Karpas-422 (cell line): ENCODE measurements around the gene UBB. TPM values are rescaled to one million over a fixed set of nuclear protein-coding genes. Genes with fewer than 3 reads are reported as not detected.
A peak's percentile ranks its signal among the peaks of the same experiment; 100 is the strongest.

Experiments
- DNase-seq: peaks from one replicate; pipeline ENCODE4 v3.0.0-alpha.2; 2015
- H2AFZ ChIP-seq: fragments of 200-600 bp; sonication (generic); 2 replicates; pipeline ENCODE4 v1.6.1; 2014; ENCODE audit warnings: antibody characterized with exemption, low read length, mixed read lengths
- H3K27ac ChIP-seq: fragments of 200-600 bp; sonication (generic); 2 replicates; pipeline ENCODE4 v1.5.1; 2014; ENCODE audit warnings: mild to moderate bottlenecking, low read length, moderate library complexity
- H3K27me3 ChIP-seq: fragments of 200-600 bp; sonication (generic); 2 replicates; pipeline ENCODE4 v1.6.1; 2014; ENCODE audit warnings: low read length, mixed read lengths
- H3K36me3 ChIP-seq: fragments of 200-600 bp; sonication (generic); 2 replicates; pipeline ENCODE4 v1.6.1; 2014; ENCODE audit warnings: low read length, mixed read lengths; ENCODE audit not compliant: insufficient read depth
- H3K4me1 ChIP-seq: fragments of 200-600 bp; sonication (generic); 2 replicates; pipeline ENCODE4 v1.6.1; 2014; ENCODE audit warnings: mild to moderate bottlenecking, low read length, mixed read lengths
- H3K4me2 ChIP-seq: fragments of 200-600 bp; sonication (generic); 2 replicates; pipeline ENCODE4 v1.6.1; 2014; ENCODE audit warnings: low read length, low read depth, mild to moderate bottlenecking; ENCODE audit not compliant: poor library complexity, severe bottlenecking
- H3K4me3 ChIP-seq: fragments of 200-600 bp; sonication (generic); 2 replicates; pipeline ENCODE4 v1.5.1; 2014; ENCODE audit warnings: mild to moderate bottlenecking, antibody characterized with exemption, low read length, mixed read lengths
- H3K79me2 ChIP-seq: fragments of 200-600 bp; sonication (generic); 2 replicates; pipeline ENCODE4 v1.6.1; 2014; ENCODE audit warnings: mild to moderate bottlenecking, low read length, mixed read lengths
- H3K9ac ChIP-seq: fragments of 200-600 bp; sonication (generic); 2 replicates; pipeline ENCODE4 v1.6.0; 2014; ENCODE audit warnings: low read length
- H3K9me2 ChIP-seq: fragments of 200-600 bp; sonication (generic), shearing (Covaris generic); replicated peaks from 2 replicates; pipeline ENCODE4 v1.6.0; 2014; ENCODE audit warnings: mild to moderate bottlenecking, low read length, moderate library complexity; ENCODE audit not compliant: insufficient read depth
- H3K9me3 ChIP-seq: fragments of 300-700, 200-600 bp; sonication (generic); 2 replicates; pipeline ENCODE4 v1.6.1; 2014; ENCODE audit warnings: low read length, mixed read lengths
- H4K20me1 ChIP-seq: fragments of 200-600 bp; sonication (generic); 2 replicates; pipeline ENCODE4 v1.6.1; 2014; ENCODE audit warnings: mild to moderate bottlenecking, antibody characterized with exemption, low read length, low read depth; ENCODE audit not compliant: insufficient read depth
- total RNA-seq: library from RNA; depleted of rRNA; stranded (reverse); fragments of >200 nt; shearing (Covaris generic); gene quantifications from 2 replicates; pipeline ENCODE4 v1.2.3, GENCODE V29; 2014; ENCODE audit warnings: low replicate concordance; rRNA removed

The UBB gene
- total RNA-seq, result 1,060 and 1,155 TPM in 2 replicates

DNA sequence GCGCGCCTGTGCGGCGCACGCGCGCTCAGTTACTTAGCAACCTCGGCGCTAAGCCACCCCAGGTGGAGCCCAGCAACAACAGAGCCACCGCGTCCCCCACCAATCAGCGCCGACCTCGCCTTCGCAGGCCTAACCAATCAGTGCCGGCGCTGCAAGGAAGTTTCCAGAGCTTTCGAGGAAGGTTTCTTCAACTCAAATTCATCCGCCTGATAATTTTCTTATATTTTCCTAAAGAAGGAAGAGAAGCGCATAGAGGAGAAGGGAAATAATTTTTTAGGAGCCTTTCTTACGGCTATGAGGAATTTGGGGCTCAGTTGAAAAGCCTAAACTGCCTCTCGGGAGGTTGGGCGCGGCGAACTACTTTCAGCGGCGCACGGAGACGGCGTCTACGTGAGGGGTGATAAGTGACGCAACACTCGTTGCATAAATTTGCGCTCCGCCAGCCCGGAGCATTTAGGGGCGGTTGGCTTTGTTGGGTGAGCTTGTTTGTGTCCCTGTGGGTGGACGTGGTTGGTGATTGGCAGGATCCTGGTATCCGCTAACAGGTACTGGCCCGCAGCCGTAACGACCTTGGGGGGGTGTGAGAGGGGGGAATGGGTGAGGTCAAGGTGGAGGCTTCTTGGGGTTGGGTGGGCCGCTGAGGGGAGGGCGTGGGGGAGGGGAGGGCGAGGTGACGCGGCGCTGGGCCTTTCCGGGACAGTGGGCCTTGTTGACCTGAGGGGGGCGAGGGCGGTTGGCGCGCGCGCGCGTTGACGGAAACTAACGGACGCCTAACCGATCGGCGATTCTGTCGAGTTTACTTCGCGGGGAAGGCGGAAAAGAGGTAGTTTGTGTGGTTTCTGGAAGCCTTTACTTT is at the start of gene UBB:
UBB (plus strand) TSS at position 452 of the 856 bp plus-strand sequence. CDS start 817 bp downstream, outside the sequence.
- peaks cover 8% of the 10 kb centered on the region for H3K4me1 ChIP-seq
- H3K4me3 ChIP-seq, result peak within 1 kb of the TSS; percentile 97
- no peaks in the 10 kb centered on the region for H3K27me3 ChIP-seq
- peaks cover 14% of the 10 kb centered on the region for H3K36me3 ChIP-seq
- H3K9ac ChIP-seq, result peak within 1 kb of the TSS; percentile 82
- H3K4me2 ChIP-seq, result peak within 1 kb of the TSS; percentile 99
- peak within 1 kb of the TSS; percentile 67 for H3K27ac ChIP-seq
- no peaks in the 10 kb centered on the region for H3K9me2 ChIP-seq
- H3K79me2 ChIP-seq, result peaks cover 7% of the 10 kb centered on the region
- DNase-seq, result peak; percentile 98
- no peaks in the 10 kb centered on the region for H3K9me3 ChIP-seq
- peak within 1 kb of the TSS; percentile 94; the same call in 1 of the 2 replicates for H2AFZ ChIP-seq
- H4K20me1 ChIP-seq, result peaks cover 31% of the 10 kb centered on the region

DNA sequence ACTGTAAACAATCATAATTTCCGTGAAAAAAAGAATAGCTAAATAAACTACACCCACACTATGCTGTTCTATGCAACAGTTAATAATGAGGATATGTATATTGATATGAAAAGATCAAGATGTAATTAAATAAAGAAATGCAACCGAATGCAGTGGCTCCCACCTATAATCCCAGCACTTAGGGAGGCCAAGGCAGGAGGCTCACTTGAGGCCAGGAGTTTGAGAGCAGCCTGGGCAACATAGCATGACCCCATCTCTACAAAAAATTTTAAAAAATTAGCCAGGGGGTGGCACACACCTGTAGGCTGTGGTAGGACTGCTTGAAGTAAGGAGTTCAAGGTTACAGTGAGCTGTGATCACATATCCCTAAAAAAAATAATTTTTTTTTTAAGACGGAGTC is 42.5 kb upstream of the UBB start:
- no peaks in the 10 kb centered on the region for H3K79me2 ChIP-seq
- no peak for DNase-seq
- H3K4me3 ChIP-seq, result no peak overlapping the region
- peaks cover 4% of the 10 kb centered on the region for H3K4me1 ChIP-seq
- H3K9me2 ChIP-seq, result no peaks in the 10 kb centered on the region
- H3K4me2 ChIP-seq, result no peak overlapping the region
- H4K20me1 ChIP-seq, result no peaks in the 10 kb centered on the region
- H2AFZ ChIP-seq, result no peak overlapping the region
- peaks cover 8% of the 10 kb centered on the region for H3K36me3 ChIP-seq
- no peak overlapping the region for H3K27ac ChIP-seq
- no peaks in the 10 kb centered on the region for H3K27me3 ChIP-seq
- no peak overlapping the region for H3K9ac ChIP-seq
- no peaks in the 10 kb centered on the region for H3K9me3 ChIP-seq

DNA sequence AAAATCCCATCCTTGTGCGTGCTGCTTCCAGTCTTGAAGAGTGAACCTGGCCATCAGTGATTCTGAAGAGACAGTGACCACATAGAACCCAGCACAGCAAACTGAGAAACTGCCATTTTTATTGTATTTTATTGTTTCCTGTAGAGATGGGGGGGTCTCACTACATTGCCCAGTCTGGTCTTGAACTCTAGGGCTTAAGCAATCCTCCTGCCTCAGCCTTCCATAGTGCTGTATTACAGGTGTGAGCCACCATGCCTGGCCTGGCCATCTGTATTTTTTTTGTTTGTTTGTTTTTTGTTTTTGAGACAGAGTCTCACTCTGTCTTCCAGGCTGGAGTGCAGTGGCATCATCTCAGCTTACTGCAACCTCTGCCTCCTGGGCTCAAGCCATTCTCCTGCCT is 41.5 kb upstream of the UBB start:
- peaks cover 11% of the 10 kb centered on the region for H3K36me3 ChIP-seq
- H3K4me2 ChIP-seq, result no peak overlapping the region
- no peak overlapping the region for H3K9ac ChIP-seq
- H3K27ac ChIP-seq, result no peak overlapping the region
- H4K20me1 ChIP-seq, result no peaks in the 10 kb centered on the region
- H2AFZ ChIP-seq, result no peak overlapping the region
- H3K27me3 ChIP-seq, result no peaks in the 10 kb centered on the region
- no peaks in the 10 kb centered on the region for H3K9me2 ChIP-seq
- no peaks in the 10 kb centered on the region for H3K4me1 ChIP-seq
- no peak for DNase-seq
- no peaks in the 10 kb centered on the region for H3K79me2 ChIP-seq
- no peaks in the 10 kb centered on the region for H3K9me3 ChIP-seq
- H3K4me3 ChIP-seq, result no peak overlapping the region

DNA sequence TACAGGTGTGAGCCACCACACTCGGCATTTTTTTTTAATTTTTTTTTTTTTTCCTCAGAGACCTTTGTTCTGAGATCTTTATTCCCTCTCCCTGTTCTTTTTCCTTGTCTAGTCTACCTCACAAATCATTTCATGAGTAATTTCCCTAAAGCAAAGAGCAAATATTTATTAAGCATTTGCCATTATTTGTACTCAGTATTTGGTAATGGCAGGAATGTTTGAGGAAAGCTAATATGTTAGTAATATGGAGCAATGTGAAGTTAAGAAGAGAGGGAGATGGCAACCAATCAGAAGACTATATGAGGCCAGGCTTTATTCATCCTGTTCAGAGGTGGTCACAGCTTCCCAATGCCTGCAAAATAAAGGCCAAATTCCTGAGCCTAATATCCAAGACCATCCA is 40.9 kb upstream of the UBB start:
- Histone ChIP-seq H3K4me2 (no peak overlapping the region), H3K4me1 (no peaks in the 10 kb centered on the region)
- no peak for DNase-seq

DNA sequence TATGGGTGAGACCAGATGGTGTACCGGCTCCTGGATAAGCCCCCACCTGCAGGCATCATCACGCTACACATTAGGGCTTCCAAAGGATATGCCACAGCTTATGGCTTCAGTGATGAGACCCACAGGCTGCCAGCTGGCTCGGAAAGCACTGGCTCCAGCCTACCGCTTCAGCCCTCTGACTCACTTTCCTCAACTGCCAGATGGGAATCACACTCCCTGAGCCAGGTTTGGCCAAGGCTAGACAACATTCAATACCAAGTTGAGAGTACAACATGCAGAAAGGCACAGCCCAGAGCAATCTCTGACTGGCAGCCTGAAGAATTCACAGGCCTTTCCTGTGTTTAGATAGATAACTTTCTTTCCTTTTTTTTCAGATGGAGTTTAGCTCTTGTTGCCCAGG is 37.9 kb upstream of the UBB start:
- Histone ChIP-seq H4K20me1 (no peaks in the 10 kb centered on the region), H3K4me1 (no peaks in the 10 kb centered on the region), H3K4me3 (no peak overlapping the region), H3K4me2 (no peak overlapping the region), H3K9me2 (no peaks in the 10 kb centered on the region), H3K27ac (no peak overlapping the region), H3K9ac (no peak overlapping the region), H3K79me2 (0 out of 2 replicates have a peak, but pooled peaks cover 6% of the 10 kb centered on the region), H3K27me3 (no peaks in the 10 kb centered on the region), H3K9me3 (no peaks in the 10 kb centered on the region), H3K36me3 (peaks cover 31% of the 10 kb centered on the region), H2AFZ (no peak overlapping the region)
- no peak for DNase-seq

More for the DNA sequence above, 40.9 kb upstream of the UBB start:
- H3K4me3 ChIP-seq, result no peak overlapping the region
- no peak overlapping the region for H3K27ac ChIP-seq
- H3K9me3 ChIP-seq, result no peaks in the 10 kb centered on the region
- H3K9me2 ChIP-seq, result no peaks in the 10 kb centered on the region
- no peak overlapping the region for H2AFZ ChIP-seq
- no peak overlapping the region for H3K9ac ChIP-seq
- H3K36me3 ChIP-seq, result peaks cover 11% of the 10 kb centered on the region
- H4K20me1 ChIP-seq, result no peaks in the 10 kb centered on the region
- H3K27me3 ChIP-seq, result no peaks in the 10 kb centered on the region
- H3K79me2 ChIP-seq, result no peaks in the 10 kb centered on the region

DNA sequence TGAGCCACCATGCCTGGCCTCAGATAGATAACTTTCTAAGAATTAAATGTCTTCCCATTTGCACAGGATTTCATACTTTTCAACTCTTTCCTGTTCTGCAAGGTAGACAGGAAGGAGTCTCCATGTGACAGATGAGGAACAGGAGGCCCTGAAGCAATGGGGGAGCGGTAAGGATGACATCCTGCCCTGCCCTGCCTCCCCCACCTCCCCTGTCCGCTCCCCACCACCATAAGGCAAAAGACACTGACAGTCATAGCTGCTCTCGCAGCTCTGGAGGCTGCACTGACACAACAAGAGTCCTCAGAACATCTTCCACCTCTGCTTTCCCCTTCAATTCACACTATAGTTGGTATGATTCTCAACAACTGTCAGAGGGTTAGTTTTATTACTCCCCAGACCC is 37.3 kb upstream of the UBB start:
- H3K9me3 ChIP-seq, result no peaks in the 10 kb centered on the region
- DNase-seq, result no peak
- no peaks in the 10 kb centered on the region for H3K4me1 ChIP-seq
- no peaks in the 10 kb centered on the region for H4K20me1 ChIP-seq
- peaks cover 34% of the 10 kb centered on the region for H3K36me3 ChIP-seq
- no peak overlapping the region for H3K27ac ChIP-seq
- no peak overlapping the region for H3K9ac ChIP-seq
- no peak overlapping the region for H3K4me3 ChIP-seq
- H3K79me2 ChIP-seq, result peaks cover 9% of the 10 kb centered on the region; the same call in 1 of the 2 replicates
- no peak overlapping the region for H2AFZ ChIP-seq
- no peak overlapping the region for H3K4me2 ChIP-seq
- no peaks in the 10 kb centered on the region for H3K27me3 ChIP-seq
- no peaks in the 10 kb centered on the region for H3K9me2 ChIP-seq

DNA sequence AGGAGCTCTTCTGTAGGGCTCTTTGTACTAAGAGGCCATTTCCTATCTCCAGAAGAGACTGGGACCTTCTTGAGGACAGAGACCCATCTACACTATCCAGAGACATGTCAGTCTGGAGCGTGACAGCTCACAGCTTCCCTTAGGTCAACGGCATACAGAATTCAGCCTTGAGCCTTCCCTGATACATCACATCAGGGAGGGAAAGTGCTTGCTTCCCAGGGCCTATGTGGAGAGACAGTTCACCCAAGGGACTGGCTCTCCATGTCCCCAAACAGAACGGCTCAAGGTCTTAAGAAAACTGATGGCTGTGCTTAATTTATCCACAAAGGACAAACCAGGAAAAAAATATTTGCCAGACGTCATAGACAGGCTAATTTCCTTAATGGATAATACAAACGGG is 35.3 kb upstream of the UBB start:
- DNase-seq, result no peak
- Histone ChIP-seq H3K4me2 (no peak overlapping the region), H2AFZ (no peak overlapping the region), H3K9me3 (no peaks in the 10 kb centered on the region), H3K27me3 (no peaks in the 10 kb centered on the region), H3K79me2 (peaks cover 29% of the 10 kb centered on the region), H3K4me1 (peaks cover 8% of the 10 kb centered on the region), H3K36me3 (peaks cover 48% of the 10 kb centered on the region), H3K9ac (no peak overlapping the region), H3K4me3 (no peak overlapping the region), H3K27ac (no peak overlapping the region), H3K9me2 (no peaks in the 10 kb centered on the region), H4K20me1 (no peaks in the 10 kb centered on the region)

DNA sequence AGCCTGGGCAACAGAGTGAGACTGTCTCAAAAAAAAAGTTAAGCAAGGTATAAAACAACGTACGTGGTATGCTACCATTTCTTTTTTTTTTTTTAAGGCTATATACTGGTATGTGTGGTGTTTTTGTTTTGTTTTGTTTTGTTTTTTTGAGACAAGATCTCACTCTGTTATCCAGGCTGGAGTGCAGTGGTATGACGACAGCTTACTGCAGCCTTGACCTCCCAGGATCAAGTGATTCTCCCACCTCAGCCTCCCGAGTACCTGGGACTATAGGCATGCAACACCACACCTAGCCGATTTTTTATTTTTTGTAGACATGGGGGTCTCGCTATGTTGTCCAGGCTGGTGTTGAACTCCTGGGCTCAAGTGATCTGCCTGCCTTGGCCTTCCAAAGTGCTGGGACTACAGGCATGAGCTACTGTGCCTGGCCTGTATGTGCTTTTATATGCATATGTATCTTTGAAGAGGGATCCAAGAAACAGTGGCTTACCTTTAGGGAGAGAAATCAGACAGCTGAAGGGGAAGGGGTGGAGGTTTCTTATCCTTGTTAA is 34.1 kb upstream of the UBB start:
- Histone ChIP-seq H3K27ac (no peak overlapping the region), H3K36me3 (peaks cover 48% of the 10 kb centered on the region), H3K9me3 (no peaks in the 10 kb centered on the region), H3K79me2 (peaks cover 41% of the 10 kb centered on the region), H3K9me2 (no peaks in the 10 kb centered on the region), H2AFZ (no peak overlapping the region), H4K20me1 (no peaks in the 10 kb centered on the region), H3K4me2 (no peak overlapping the region), H3K27me3 (no peaks in the 10 kb centered on the region), H3K9ac (no peak overlapping the region), H3K4me3 (no peak overlapping the region), H3K4me1 (peaks cover 20% of the 10 kb centered on the region)
- DNase-seq, result no peak
